Parathyroid adenoma (tissue), 2 donors: Measurements from ENCODE around the gene CORO6.

Source experiments
- H2AFZ ChIP-seq: fragments of 300-600 bp; sonication (generic); one replicate; pipeline ENCODE4 v1.7.0; 2017; ENCODE audit warnings: antibody characterized with exemption, mild to moderate bottlenecking
- H3K27ac ChIP-seq: fragments of 300-600 bp; sonication (generic); one replicate; pipeline ENCODE4 v1.7.0; 2017
- H3K27me3 ChIP-seq: fragments of 300-600 bp; sonication (generic); one replicate; pipeline ENCODE4 v1.7.0; 2017; ENCODE audit warnings: low read length; ENCODE audit not compliant: control insufficient read depth, insufficient read depth
- H3K36me3 ChIP-seq: fragments of 300-600 bp; sonication (generic); one replicate; pipeline ENCODE4 v1.7.0; 2017; ENCODE audit warnings: low read length; ENCODE audit not compliant: control insufficient read depth, insufficient read depth
- H3K4me1 ChIP-seq: fragments of 300-600 bp; sonication (generic); one replicate; pipeline ENCODE4 v1.7.0; 2017; ENCODE audit warnings: control low read depth
- H3K4me2 ChIP-seq: fragments of 300-600 bp; sonication (generic); one replicate; pipeline ENCODE4 v1.7.0; 2017; ENCODE audit warnings: low read length
- H3K4me3 ChIP-seq: fragments of 300-600 bp; sonication (generic); one replicate; pipeline ENCODE4 v1.7.0; 2017; ENCODE audit warnings: low read depth, low read length
- H3K79me2 ChIP-seq: fragments of 300-600 bp; sonication (generic); one replicate; pipeline ENCODE4 v1.7.0; 2017; ENCODE audit warnings: control low read depth
- H3K9ac ChIP-seq: fragments of 300-600 bp; sonication (generic); one replicate; pipeline ENCODE4 v1.7.0; 2017; ENCODE audit warnings: mild to moderate bottlenecking
- H3K9me3 ChIP-seq: fragments of 300-600 bp; sonication (generic); one replicate; pipeline ENCODE4 v1.7.0; 2017; ENCODE audit warnings: low read length; ENCODE audit not compliant: control insufficient read depth
- TF ChIP-seq, protein P1 (sequence below): fragments of 300-600 bp; sonication (generic); IDR thresholded peaks from one replicate; pipeline ENCODE4 v1.7.0; 2017; ENCODE audit warnings: antibody characterized with exemption, mild to moderate bottlenecking
- donor health status: primary hyperparathyroidism.

Gene CORO6

DNA sequence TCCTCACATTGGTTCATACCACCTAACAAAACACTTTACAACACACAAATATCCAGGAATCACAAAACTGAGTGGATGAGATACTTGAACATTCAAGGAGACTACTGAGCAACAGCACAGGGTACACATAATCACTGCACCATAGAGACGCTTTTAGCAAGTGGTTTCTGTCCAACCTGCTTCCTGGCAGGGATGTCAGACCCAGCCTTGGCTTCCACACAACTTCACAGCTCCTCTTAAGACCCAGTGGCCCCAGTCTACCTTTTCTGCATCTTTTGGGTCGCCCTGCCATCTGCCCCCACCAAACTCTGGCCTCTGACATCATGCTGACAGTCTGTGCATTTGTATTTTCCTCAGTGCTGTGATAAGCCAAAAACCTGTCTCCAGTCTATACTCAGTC is 5.9 kb upstream of the CORO6 start:
- H3K27ac ChIP-seq, result peak overlapping the region; percentile 21
- H3K27me3 ChIP-seq, result no peaks in the 10 kb centered on the region
- H3K79me2 ChIP-seq, result no peaks in the 10 kb centered on the region
- H3K9me3 ChIP-seq, result no peaks in the 10 kb centered on the region
- TF ChIP-seq, protein P1, sequence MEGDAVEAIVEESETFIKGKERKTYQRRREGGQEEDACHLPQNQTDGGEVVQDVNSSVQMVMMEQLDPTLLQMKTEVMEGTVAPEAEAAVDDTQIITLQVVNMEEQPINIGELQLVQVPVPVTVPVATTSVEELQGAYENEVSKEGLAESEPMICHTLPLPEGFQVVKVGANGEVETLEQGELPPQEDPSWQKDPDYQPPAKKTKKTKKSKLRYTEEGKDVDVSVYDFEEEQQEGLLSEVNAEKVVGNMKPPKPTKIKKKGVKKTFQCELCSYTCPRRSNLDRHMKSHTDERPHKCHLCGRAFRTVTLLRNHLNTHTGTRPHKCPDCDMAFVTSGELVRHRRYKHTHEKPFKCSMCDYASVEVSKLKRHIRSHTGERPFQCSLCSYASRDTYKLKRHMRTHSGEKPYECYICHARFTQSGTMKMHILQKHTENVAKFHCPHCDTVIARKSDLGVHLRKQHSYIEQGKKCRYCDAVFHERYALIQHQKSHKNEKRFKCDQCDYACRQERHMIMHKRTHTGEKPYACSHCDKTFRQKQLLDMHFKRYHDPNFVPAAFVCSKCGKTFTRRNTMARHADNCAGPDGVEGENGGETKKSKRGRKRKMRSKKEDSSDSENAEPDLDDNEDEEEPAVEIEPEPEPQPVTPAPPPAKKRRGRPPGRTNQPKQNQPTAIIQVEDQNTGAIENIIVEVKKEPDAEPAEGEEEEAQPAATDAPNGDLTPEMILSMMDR, result no peak
- peaks cover 35% of the 10 kb centered on the region for H3K4me1 ChIP-seq
- no peak overlapping the region for H3K9ac ChIP-seq
- H2AFZ ChIP-seq, result no peak overlapping the region
- H3K36me3 ChIP-seq, result no peaks in the 10 kb centered on the region
- no peak overlapping the region for H3K4me2 ChIP-seq
- H3K4me3 ChIP-seq, result no peak overlapping the region

DNA sequence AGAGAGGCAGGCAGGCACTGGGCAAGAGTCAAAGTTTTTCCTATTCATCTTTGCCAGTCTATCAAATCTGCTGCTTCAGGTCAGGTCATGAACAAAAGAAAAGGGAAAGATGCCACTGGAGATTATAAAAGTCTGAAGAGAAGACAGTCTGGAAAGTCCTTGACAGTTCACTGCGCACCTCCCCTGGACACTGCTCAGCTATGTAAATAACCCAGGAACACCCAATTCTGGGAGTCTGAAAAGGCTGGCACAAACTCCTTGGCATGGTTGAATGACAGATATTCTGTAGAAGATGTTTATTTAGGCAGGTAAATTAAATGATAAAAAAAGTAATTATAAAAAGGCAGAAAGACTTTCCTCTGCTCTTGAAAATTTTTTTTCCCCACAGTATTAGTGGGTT is 5.2 kb upstream of the CORO6 start:
- Histone ChIP-seq H2AFZ (no peak overlapping the region), H3K4me3 (no peak overlapping the region), H3K4me1 (peaks cover 42% of the 10 kb centered on the region), H3K9me3 (no peaks in the 10 kb centered on the region), H3K27ac (peak overlapping the region; percentile 48), H3K27me3 (no peaks in the 10 kb centered on the region), H3K4me2 (peak overlapping the region; percentile 27), H3K79me2 (no peaks in the 10 kb centered on the region), H3K36me3 (no peaks in the 10 kb centered on the region), H3K9ac (no peak overlapping the region)
- TF ChIP-seq, protein P1, result no peak

DNA sequence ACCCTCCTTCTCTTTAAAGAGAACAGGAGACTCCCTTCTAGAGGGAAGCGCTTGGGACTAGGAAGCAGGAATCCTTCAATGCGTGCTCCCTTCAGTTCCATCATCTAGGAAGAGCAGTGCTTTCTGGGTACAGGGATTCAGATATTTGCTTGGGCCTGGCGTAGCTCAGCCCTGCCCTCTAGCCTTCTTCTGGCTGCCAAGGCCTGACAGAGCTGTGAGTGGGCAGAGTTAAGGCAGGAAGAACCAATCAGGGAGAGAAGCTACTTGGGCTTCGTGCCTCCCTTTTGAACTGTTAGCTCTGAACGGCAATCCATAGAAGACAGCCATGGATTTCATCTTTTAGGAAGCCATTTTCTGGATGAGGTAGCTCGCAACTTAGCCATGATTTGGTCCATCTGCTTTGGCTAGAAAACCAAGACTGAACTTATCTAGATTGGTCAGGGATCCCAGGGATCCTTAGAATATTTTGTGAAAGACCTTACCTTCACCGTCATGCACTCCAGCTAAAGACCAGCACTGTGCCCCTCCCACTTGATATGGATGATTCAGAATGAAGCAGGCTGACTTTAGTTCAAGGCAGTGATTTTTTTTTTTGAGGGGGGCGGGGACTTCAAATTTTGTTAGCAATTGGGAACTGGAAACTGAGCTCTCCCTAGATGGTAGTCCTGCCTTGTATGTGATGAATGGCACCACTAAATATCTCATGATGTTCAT is 2.5 kb upstream of the CORO6 start:
- Histone ChIP-seq H3K27me3 (no peaks in the 10 kb centered on the region), H3K4me1 (peaks cover 42% of the 10 kb centered on the region), H3K36me3 (no peaks in the 10 kb centered on the region), H3K4me3 (no peak overlapping the region), H3K4me2 (no peak overlapping the region), H3K79me2 (no peaks in the 10 kb centered on the region), H3K9me3 (no peaks in the 10 kb centered on the region), H2AFZ (no peak overlapping the region), H3K27ac (no peak overlapping the region), H3K9ac (no peak overlapping the region)
- TF ChIP-seq, protein P1, result no peak

DNA sequence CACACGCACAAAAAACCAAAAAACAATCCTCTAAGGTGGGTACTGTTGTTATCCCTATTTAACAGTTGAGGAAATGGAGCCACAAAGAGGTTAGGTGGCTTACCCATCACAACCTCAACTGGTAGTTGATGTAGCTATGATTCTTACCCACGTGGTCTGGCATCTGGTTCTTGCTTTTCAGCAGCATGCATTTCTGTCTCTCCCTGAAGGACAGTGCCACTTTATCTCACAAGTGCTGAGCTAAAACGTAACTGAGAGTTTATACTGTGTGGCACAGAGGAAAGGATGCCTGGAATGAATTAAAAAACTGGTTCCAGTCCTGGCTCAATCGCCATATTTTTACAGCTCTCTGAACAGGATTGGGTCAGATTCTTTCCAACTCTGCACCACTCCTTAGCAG is 1.9 kb upstream of the CORO6 start:
- TF ChIP-seq, protein P1, result no peak
- Histone ChIP-seq H3K4me2 (no peak overlapping the region), H2AFZ (no peak overlapping the region), H3K9me3 (no peaks in the 10 kb centered on the region), H3K79me2 (no peaks in the 10 kb centered on the region), H3K4me1 (peaks cover 45% of the 10 kb centered on the region), H3K27ac (no peak overlapping the region), H3K4me3 (no peak overlapping the region), H3K36me3 (no peaks in the 10 kb centered on the region), H3K9ac (no peak overlapping the region), H3K27me3 (no peaks in the 10 kb centered on the region)

DNA sequence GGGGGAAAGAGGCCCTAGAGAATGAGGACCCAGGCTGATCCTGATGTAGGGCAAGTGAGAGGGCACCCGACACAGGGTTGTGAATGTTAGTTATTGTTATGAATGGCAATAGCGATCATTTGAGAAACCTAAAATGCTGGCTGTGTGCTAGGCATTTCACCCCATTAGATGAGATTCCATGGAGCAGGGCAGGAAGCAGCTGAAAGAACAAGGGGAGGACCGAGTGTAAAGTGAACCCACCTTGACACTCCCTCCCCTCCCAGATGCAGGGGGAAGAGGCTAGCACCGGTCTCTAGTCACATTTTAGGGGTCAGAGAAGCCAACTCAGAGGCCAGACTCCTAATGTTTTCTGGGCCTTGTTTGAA is 553 bp upstream of the CORO6 start:
- H3K27me3 ChIP-seq, result no peaks in the 10 kb centered on the region
- peak overlapping the region; percentile 78 for H3K4me2 ChIP-seq
- H3K4me3 ChIP-seq, result no peak overlapping the region
- TF ChIP-seq, protein P1, result no peak
- H3K9me3 ChIP-seq, result no peaks in the 10 kb centered on the region
- no peak overlapping the region for H3K27ac ChIP-seq
- no peak overlapping the region for H3K9ac ChIP-seq
- no peaks in the 10 kb centered on the region for H3K79me2 ChIP-seq
- peak overlapping the region; percentile 88 for H2AFZ ChIP-seq
- no peaks in the 10 kb centered on the region for H3K36me3 ChIP-seq
- H3K4me1 ChIP-seq, result peaks cover 45% of the 10 kb centered on the region
